MM.1S (cell line): ENCODE data around the gene MT1M.
"Not testable (repeated sequence)": the region's sequence is repeated elsewhere in the genome, so short reads cannot be mapped to it uniquely, and the experiment has no call there.

ENCODE experiments used
- DNase-seq: peaks from one replicate; pipeline ENCODE4 v3.0.0-alpha.2; 2015
- H2AFZ ChIP-seq: fragments of 300-600 bp; sonication (generic); 2 replicates; pipeline ENCODE4 v1.6.0; 2016; ENCODE audit warnings: antibody characterized with exemption, low read length
- H3F3A ChIP-seq: fragments of 300-600 bp; sonication (generic); 2 replicates; pipeline ENCODE4 v1.6.1; 2016; ENCODE audit warnings: mild to moderate bottlenecking, antibody characterized with exemption, low read length, moderate library complexity, mixed read lengths; ENCODE audit not compliant: insufficient read depth
- H3K27ac ChIP-seq: fragments of 300-600 bp; sonication (generic); 2 replicates; pipeline ENCODE4 v1.5.1; 2016; ENCODE audit warnings: mild to moderate bottlenecking, low read length
- H3K27me3 ChIP-seq: fragments of 300-600 bp; sonication (generic); replicated peaks from 2 replicates; pipeline ENCODE4 v1.6.0; 2016; ENCODE audit warnings: low read length; ENCODE audit not compliant: insufficient read depth
- H3K36me3 ChIP-seq: fragments of 300-600 bp; sonication (generic); replicated peaks from 2 replicates; pipeline ENCODE4 v1.6.1; 2016; ENCODE audit warnings: mild to moderate bottlenecking, low read length, mixed read lengths; ENCODE audit not compliant: insufficient read depth
- H3K4me1 ChIP-seq: fragments of 300-600 bp; sonication (generic); 2 replicates; pipeline ENCODE4 v1.6.1; 2016; ENCODE audit warnings: low read length, mixed read lengths
- H3K4me2 ChIP-seq: fragments of 300-600 bp; sonication (generic); 2 replicates; pipeline ENCODE4 v1.6.0; 2016; ENCODE audit warnings: low read depth, low read length
- H3K4me3 ChIP-seq: fragments of 300-600 bp; sonication (generic); 2 replicates; pipeline ENCODE4 v1.5.1; 2016; ENCODE audit warnings: low read length, mixed read lengths
- H3K79me2 ChIP-seq: fragments of 300-600 bp; sonication (generic); 2 replicates; pipeline ENCODE4 v1.6.1; 2016; ENCODE audit warnings: mixed run types, low read length, mixed read lengths
- H3K9ac ChIP-seq: fragments of 300-600 bp; sonication (generic); 2 replicates; pipeline ENCODE4 v1.6.1; 2016; ENCODE audit warnings: low read length, mixed read lengths
- H3K9me2 ChIP-seq: fragments of 300-600 bp; sonication (generic); replicated peaks from 2 replicates; pipeline ENCODE4 v1.6.1; 2016; ENCODE audit warnings: mild to moderate bottlenecking, low read length, mixed read lengths; ENCODE audit not compliant: insufficient read depth
- H3K9me3 ChIP-seq: fragments of 300-600 bp; sonication (generic); replicated peaks from 2 replicates; pipeline ENCODE4 v1.6.1; 2016; ENCODE audit warnings: mild to moderate bottlenecking, low read length, mixed read lengths; ENCODE audit not compliant: insufficient read depth
- H4K20me1 ChIP-seq: fragments of 300-600 bp; sonication (generic); 2 replicates; pipeline ENCODE4 v1.6.1; 2016; ENCODE audit warnings: mild to moderate bottlenecking, low read length, moderate library complexity, mixed read lengths; ENCODE audit not compliant: insufficient read depth
- EZH2 ChIP-seq: fragments of 300-600 bp; sonication (generic); optimal IDR thresholded peaks from 2 replicates; pipeline ENCODE3; 2017; ENCODE audit warnings: low read depth, mild to moderate bottlenecking, antibody characterized with exemption, low read length, mixed read lengths
- EZH2phosphoT487 ChIP-seq: fragments of 300-600 bp; sonication (generic); IDR thresholded peaks from 2 replicates; pipeline ENCODE4 v1.6.1; 2018; ENCODE audit warnings: antibody characterized with exemption, low read length
- TF ChIP-seq, protein P1 (sequence below): fragments of 300-600 bp; sonication (generic); IDR thresholded peaks from 2 replicates; pipeline ENCODE4 v1.5.1; 2016; ENCODE audit warnings: antibody characterized with exemption, low read length, mixed read lengths

MT1M gene

DNA sequence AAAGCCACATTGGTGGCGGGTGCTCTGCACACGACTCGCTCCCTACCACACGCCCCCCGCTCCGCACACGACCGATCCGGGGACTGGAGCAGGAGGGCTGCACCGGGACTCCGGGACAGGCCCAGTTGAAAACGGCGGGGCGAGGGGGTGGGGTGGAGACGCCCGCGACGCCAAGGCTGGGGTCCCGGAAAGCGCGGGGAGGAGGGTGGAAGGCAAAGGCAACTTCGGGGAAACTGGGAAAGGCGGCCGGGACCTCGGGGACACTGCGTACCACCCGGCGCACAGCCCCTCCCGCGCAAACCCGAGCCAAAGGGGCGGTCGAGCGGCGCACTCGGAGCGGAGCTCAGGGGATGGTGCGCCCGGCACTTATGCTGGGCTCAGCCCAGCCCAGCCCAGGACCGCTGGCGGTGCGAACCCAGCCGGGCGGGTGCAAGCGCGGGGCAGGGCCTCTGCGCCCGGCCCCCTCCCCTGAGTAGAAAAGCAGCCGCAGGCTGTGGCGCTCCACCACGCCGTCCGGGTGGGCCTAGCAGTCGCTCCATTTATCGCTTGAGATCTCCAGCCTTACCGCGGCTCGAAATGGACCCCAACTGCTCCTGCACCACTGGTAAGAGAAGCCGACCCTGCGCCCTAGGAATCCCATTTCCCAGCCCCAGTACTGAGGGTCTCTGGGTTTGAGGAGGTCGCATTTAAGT lies at the start of gene MT1M:
MT1M (plus strand) TSS at position 504 of the 692 bp plus-strand sequence; CDS start at position 577, 73 bp downstream.
- TF ChIP-seq, protein P1, sequence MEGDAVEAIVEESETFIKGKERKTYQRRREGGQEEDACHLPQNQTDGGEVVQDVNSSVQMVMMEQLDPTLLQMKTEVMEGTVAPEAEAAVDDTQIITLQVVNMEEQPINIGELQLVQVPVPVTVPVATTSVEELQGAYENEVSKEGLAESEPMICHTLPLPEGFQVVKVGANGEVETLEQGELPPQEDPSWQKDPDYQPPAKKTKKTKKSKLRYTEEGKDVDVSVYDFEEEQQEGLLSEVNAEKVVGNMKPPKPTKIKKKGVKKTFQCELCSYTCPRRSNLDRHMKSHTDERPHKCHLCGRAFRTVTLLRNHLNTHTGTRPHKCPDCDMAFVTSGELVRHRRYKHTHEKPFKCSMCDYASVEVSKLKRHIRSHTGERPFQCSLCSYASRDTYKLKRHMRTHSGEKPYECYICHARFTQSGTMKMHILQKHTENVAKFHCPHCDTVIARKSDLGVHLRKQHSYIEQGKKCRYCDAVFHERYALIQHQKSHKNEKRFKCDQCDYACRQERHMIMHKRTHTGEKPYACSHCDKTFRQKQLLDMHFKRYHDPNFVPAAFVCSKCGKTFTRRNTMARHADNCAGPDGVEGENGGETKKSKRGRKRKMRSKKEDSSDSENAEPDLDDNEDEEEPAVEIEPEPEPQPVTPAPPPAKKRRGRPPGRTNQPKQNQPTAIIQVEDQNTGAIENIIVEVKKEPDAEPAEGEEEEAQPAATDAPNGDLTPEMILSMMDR, result no peak
- TF ChIP-seq EZH2 (no peak), EZH2phosphoT487 (no peak)

DNA sequence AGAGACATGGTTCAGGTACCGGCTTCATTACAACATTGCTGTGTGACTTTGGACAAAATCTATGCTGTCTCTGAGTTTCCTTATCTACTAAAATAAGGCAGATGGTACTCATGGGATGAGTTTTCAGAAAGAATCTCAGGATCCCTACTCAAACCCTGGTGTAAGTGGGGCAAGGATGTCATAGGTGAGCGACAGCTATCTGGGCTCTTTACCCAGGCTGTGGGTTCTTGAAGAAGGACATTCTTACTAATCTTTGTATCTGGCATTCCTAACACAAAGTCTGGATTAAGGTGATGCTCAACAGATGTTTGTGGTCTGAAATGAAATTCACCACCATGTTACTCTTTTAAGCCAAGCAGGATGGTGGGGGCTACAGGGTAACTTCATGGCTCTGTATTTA lies 49.5 kb upstream of the MT1M start:
- not testable (repeated sequence) for H3K9me3 ChIP-seq, H3K9ac ChIP-seq, H3K4me2 ChIP-seq, DNase-seq, H3K36me3 ChIP-seq, H3F3A ChIP-seq, H3K4me1 ChIP-seq, H3K9me2 ChIP-seq, H2AFZ ChIP-seq, H3K79me2 ChIP-seq, H4K20me1 ChIP-seq, H3K27ac ChIP-seq, H3K4me3 ChIP-seq
- H3K27me3 ChIP-seq, result peaks cover 16% of the 10 kb centered on the region; the same call in 1 of the 2 replicates

More for the DNA sequence above, at the start of gene MT1M:
- H3K9me3 ChIP-seq, result no peaks in the 10 kb centered on the region
- no peak within 1 kb of the TSS for H3K4me3 ChIP-seq
- no peak within 1 kb of the TSS for H2AFZ ChIP-seq
- no peaks in the 10 kb centered on the region for H3K9me2 ChIP-seq
- H3K4me1 ChIP-seq, result no peaks in the 10 kb centered on the region
- peaks cover 71% of the 10 kb centered on the region for H3K27me3 ChIP-seq
- H4K20me1 ChIP-seq, result no peaks in the 10 kb centered on the region
- H3K9ac ChIP-seq, result no peak within 1 kb of the TSS
- H3K27ac ChIP-seq, result no peak within 1 kb of the TSS
- no peak within 1 kb of the TSS for H3K4me2 ChIP-seq
- H3K36me3 ChIP-seq, result no peaks in the 10 kb centered on the region
- H3F3A ChIP-seq, result no peaks in the 10 kb centered on the region
- no peaks in the 10 kb centered on the region for H3K79me2 ChIP-seq
- no peak for DNase-seq

DNA sequence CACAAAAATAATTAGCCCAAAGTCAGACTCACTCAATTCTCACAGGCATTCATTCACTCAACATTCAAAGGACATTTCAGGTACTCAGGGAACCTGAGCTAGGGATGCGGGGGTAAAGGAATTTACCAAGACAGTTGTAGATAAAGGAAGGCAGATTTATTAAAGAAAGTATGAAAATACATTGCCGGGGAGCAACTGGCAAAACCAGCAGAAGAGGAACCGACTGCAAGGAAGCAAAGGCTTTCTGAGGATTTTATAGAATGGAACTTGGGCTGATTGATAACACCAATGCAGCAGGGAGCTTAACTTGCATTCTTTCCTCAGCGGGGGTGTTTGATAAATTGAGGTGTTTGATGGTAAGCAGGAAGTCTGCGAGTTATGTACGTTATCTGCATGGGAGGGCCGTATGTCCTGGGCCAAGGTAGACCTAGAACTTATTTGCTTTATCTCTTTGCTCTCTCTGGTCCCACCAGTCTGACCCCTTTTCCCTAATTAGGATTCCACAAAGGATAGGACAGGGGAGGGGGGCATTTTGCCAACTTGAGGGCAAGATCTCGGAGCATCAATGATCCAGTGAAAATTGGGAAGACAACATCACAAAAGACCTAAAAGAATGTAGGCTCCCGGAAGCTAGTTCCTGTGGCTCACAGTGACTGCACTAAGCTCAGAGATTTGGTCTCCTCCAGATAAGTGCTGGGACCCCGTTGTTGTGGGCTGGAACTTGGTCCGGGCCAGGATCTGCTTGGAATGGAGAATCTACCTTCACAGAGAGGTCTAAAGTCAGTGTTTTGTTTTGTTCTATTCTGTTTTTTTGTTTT lies 48.9 kb upstream of the MT1M start:
- no peak overlapping the region for H3K9ac ChIP-seq

More for the DNA sequence above, 48.9 kb upstream of the MT1M start:
- Histone ChIP-seq H3K4me2 (no peak overlapping the region), H3K36me3 (no peaks in the 10 kb centered on the region), H3K4me3 (no peak overlapping the region), H3K9me2 (no peaks in the 10 kb centered on the region), H3F3A (no peaks in the 10 kb centered on the region), H3K27ac (no peak overlapping the region), H3K79me2 (no peaks in the 10 kb centered on the region), H2AFZ (no peak overlapping the region), H4K20me1 (no peaks in the 10 kb centered on the region), H3K4me1 (no peaks in the 10 kb centered on the region), H3K9me3 (no peaks in the 10 kb centered on the region), H3K27me3 (peaks cover 20% of the 10 kb centered on the region; the same call in 1 of the 2 replicates)
- TF ChIP-seq EZH2 (no peak), EZH2phosphoT487 (no peak)
- TF ChIP-seq, protein P1, result no peak
- no peak for DNase-seq
